Erythroblast (primary cell): ENCODE data around the gene C10orf53.

Experiments
- DNase-seq, 2 experiments: peaks; one replicate each; lab custom pipeline; 2025; lab: John Stamatoyannopoulos, UW
- GATA1 ChIP-seq: IDR thresholded peaks from 2 replicates; pipeline ENCODE4 v1.6.1; 2011; ENCODE audit warnings: low read depth, mild to moderate bottlenecking, control low read depth, low read length, moderate library complexity
- POLR2A ChIP-seq: IDR thresholded peaks from 2 replicates; pipeline ENCODE4 v1.6.1; 2011; ENCODE audit warnings: mild to moderate bottlenecking, low read length

C10orf53 gene

DNA sequence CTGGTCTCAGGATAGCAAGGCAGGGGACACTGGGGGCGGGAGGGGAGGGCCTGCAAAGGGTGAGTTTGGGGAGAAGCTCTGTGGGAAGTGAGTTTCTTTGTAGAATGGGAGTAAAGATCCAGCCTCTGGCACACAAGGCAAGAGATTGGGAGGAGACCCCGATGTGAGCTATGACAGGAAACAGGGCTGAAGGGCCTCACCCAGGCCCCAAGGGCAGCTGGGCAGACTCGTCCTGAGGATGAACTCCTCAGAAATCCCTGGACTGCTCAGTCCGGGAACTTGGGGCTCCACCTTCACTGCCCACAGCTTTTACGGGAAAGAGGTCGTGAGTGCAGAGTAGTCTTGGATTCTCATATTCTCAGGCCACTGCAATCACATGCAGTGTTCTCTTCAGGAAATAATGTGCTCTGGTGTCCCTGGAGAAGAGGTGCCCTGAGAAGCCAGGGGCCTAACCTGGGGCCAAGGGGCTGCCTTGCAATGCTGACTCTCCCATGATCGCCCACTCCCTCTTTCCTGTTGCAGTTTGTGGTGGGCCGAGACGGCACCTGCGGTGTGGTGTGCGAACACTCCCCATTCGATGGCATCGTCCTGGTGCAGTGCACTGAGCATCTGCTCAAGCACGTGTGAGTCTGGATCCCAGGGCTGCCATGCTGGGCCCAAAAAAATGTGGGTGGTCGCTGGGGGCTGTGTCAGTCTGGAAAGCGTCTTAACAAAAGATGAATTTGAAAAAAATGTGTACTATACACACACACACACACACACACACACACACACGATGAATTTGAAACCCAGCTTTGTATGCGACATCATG lies 31.3 kb upstream of the C10orf53 start:
- TF ChIP-seq POLR2A, result no peak
- no peak for TF ChIP-seq GATA1

DNA sequence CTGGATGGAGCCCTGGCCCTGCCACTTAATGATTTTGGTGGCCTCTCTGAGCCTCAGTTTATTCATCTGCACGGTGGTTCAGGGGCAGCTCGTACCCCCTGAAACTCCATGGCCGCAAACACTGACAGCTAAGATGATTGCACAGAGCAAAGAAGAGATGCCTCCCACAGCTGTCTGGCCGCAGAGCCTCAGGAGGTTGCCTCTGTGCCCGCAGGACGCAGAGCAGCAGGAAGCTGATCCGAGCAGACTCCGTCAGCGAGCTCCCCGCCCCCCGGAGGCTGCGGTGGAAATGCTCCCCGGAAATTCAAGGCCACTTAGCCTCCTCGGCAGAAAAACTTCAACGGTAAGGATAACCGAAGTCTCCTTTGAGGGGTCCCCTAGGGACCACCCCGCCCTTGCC lies 30.2 kb upstream of the C10orf53 start:
- no peak for DNase-seq
- TF ChIP-seq GATA1 (no peak), POLR2A (no peak)

More for the DNA sequence above, 31.3 kb upstream of the C10orf53 start:
- DNase-seq, result no peak

DNA sequence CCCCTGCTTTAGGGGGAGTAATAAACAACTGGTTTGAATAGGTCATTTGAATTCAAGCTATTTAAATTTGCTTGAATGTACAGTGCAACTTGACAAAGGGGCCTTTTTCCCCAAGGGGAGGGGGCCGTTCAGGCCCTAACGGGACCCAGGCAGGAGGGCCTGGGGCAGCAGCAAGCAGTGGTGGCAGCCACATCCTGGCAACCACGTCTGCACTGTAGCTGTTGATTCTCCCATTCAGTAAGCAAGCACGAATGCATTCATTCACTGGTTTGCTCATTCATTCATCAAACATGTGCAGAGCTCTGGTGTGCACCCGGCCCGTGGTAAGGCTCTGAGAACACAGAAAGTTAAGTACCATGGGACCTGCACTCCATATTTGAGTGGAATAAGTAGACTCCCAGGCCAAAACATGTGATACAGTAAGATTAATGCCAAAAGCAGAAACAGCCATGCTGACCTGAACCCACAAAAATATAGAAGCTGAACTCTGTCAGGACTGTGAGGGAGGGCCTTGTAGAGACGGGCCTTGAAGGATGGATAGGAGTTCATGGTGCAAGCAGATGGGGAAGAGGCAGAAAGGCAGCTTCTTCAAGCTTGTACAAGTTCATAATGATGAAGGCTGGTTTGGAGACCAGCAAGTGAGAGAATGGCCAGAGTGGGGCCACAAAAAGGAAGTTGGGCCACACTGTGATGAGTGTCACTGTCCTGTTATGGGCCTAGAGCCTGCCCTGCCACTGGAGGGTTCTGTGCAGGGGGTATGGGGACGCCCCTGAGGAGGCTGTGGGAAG lies 29.3 kb upstream of the C10orf53 start:
- no peak for DNase-seq
- no peak for TF ChIP-seq GATA1
- no peak for TF ChIP-seq POLR2A

DNA sequence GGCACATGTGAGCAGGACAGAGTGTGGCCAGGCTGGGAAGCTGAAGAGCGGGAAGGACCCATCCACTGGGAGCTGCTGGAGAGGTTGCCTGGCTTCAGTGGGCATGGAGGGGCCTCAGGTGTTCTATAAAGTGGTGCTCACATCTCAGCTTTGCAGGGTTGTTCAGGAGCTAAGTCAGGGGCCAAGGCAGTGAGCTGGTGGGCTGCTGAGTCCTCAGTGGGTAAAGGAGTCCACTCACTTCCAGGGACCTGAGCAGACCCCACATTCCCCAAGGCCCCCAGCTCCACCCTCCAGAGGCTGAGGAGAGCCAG lies 28.8 kb upstream of the C10orf53 start:
- TF ChIP-seq GATA1, result no peak
- no peak for TF ChIP-seq POLR2A

DNA sequence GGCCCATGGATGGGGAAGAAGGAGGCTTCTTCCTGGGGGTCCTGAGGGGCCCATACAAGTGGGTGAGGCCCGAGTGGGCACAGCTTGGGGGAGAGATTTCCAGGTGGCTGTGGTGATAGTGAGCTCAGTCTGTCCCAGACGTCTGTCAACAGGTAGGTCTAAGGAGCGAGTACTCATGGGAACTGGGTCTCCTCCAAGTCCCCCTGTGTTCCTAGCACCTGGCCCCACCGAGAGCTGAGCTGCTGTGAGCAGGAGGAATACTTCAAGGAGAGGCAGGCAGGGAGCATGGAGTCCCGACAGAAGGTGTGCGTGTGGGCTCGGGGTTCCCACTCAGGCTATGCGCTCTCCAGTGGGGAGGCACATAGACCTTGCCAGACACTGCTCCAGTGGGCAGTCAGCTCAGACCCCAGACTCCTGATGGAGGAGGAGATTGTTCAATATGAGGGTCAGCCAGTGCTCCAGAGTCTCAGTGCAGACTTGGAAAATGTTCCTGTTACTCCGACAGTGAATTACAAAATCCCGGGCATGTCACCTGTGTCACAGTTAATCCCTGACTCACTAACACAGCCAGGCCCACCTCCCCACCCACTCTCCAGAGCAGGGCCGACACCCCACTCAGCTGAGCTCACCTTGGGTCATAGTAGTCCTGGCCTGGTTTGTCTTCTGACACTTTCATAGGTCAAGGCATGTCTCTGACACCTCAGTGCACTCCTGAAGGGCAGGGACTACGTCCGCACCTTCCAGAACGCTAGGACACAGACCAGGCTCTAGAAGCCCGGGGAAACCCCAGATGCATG lies 28.2 kb upstream of the C10orf53 start:
- TF ChIP-seq GATA1 (no peak), POLR2A (no peak)
- DNase-seq, result no peak

More for the DNA sequence above, 28.8 kb upstream of the C10orf53 start:
- DNase-seq, result no peak

DNA sequence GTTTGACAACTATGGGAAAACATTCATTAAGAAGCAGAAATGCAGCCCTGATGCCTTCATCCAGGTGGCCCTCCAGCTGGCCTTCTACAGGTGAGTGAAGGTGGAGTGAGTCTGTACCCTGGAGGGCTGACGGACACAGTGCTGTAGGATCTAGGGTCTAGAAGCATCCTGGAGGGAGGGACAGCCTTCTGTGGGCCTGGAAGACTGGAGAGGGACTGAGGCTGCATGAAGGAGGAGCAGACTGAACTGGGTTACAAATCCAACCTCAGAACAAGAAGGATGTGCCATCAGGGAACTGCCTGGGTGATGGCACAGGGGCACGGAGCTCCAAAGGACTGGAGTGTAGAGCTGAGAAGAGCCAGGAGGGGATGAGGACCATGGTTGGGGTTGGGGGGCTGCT lies 27.5 kb upstream of the C10orf53 start:
- TF ChIP-seq POLR2A, result no peak
- no peak for TF ChIP-seq GATA1

DNA sequence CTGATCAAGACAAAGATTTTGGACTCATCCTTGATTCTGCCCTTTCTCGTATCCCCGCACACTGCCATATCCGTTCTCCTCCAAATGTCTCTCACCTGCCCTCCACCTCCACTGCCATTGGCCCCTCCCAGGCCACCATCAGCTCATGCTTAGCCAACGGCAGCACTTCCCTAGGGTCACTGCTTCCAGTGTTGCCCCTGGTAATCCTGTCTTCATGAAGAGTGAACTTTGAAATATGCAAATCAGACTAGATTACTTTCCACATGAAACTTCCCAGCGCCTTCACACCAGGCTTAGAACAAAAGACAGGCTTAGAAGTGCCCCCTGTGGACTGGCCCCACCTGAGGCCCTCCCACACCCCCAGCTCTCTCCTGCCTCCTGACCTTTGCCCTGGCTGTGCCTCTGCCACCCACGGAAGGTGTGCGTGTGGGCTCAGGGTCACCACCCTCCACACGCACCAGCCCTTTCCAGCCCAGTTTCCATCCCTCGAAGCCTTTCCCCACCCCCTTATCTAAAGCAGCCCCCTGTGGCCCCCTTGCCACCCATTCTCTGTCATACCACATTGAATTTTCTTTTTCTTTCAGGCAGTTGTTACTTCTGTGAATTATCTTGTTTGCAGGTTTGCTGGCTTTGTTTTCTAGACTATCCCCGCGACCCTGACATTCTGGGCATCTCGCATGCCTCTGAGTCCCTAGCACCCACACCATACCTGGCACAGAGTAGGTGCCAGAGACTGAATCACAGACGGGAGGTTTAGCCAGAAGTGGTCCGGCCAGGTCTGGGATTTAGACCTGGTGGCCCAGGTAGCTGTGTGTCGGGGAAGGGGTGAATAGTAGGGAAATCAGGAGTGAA lies 26.8 kb upstream of the C10orf53 start:
- DNase-seq, result no peak
- no peak for TF ChIP-seq GATA1
- TF ChIP-seq POLR2A, result no peak

More for the DNA sequence above, 27.5 kb upstream of the C10orf53 start:
- DNase-seq, result no peak

DNA sequence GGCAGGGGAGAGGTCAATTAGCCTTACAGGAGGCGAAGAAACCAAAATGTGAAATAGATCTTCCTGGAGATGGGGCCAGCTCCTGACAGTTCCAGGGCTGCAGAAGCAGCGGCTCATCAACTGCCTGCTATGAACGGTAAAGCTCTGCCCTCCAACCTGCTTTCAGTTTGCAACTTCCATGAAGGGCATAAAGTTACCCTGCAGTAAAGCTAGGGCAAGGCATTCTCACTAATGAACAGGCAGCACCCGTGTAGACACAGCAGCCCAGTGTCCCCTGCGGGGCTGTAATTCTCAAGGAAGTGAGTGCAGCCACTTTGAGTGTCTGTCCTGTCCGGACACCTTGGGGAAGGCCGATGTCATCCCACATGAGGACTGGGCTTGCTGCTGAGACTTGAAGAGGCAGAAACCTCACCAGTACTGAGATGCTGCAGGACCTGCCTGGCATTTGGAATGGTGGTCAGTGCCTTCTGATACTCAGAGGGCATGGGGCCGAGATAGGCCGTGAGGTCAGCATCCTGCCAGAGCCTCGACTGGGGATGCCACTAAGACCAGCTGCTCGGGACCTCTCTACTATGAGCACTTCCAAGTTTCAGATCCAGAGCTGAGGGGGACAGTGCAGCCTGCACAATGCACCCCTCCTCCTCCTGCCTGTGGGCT lies 26.1 kb upstream of the C10orf53 start:
- TF ChIP-seq GATA1, result no peak
- TF ChIP-seq POLR2A, result no peak
- DNase-seq, result no peak

DNA sequence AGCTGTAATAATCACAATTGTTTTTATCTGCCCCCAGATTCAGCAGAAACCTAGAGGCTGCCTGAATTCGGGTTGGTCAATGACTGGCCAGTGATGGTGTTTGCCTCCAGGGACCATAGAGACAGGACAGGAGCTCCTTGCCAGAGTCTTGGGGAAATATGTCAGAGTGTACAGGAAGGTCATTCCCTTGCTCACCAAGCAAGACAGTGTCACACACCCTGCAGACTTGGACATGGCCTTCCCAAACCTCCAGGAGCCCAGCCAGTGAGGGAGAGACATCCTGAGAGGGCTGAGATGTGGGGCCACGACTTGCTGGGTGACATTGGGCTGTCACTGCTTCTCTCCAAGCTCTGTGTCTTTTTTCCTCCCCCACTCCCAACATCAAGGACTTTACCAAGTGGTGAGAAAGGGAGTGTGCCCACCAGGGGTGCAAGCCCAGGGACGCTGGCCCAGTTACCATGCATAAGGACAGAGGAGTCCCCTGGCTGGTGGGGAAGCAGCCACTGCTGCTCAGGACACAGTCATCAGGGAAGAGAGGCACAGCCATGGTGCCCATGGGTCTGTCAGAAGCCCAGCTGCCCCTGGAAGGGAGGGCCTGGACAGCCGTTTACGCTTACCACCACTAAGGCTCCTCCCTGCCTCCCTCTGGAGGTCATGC lies 25.3 kb upstream of the C10orf53 start:
- TF ChIP-seq POLR2A (no peak), GATA1 (no peak)
- DNase-seq, result no peak

DNA sequence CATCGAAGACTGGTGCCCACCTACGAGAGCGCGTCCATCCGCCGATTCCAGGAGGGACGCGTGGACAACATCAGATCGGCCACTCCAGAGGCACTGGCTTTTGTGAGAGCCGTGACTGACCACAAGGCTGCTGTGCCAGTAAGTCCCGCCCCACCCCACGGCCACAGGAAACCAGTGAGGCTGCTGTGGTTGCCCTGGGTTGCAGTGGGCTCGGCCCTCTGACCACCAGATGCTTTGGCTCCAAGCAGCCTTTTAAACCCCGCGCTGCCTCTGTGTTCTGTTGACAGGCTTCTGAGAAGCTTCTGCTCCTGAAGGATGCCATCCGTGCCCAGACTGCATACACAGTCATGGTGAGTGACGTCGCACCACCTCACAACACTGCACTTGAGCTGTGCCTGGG lies 24.4 kb upstream of the C10orf53 start:
- DNase-seq, result no peak
- no peak for TF ChIP-seq GATA1
- TF ChIP-seq POLR2A, result no peak

DNA sequence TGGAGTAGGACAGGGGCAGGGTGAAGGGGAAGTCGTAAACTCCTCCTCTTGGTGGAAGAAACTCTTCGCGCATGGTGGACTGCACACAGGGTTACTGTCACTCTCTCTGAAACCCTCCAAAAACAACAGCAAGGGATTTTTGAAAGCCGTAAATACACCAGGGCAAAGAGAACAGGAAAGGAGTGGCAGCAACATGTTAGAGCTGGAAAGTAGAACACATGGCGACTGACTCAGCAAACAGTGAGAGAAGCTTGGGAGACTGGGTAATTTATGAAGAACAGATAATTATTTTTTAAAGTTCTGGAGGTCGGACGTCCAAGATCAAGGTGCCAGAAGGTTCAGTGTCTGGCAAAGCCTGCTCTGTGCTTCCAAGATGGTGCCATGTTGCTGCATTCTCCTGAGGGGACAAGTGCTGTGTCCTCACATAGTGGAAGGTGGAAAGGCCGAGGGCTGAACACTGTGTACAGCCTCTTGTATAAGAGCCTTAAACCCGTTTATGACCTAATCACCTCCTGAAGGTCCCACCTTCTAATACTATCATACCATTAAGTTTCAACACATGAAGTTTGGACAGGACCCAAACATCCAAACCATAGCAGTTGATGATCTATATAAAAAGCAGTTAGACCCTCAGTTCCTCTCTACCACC lies 22.5 kb upstream of the C10orf53 start:
- TF ChIP-seq POLR2A, result no peak

More for the DNA sequence above, 22.5 kb upstream of the C10orf53 start:
- no peak for DNase-seq
